ENCODE results near the gene FXN.

FXN gene

DNA sequence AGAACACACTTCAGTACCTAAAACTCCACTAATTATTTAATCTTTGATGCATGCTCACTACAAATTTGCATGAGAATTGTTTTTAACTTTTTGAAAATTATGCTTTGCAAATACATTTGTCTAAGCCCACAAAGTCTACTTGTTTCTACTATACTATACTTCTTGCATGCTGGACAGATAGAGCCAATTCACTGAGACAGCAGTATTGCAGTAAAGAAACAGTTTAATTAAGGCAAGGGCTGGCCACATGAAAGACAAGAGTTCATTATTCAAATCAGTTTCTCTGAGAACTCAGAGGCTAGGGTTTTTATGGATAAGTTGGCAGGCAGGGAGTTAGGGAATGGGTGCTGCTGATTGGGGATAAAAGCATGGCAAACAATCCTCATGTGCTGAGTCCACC lies 6.0 kb upstream of the FXN start:
- ATAC-seq = no peak
- TF ChIP-seq ESRRG (CRISPR knock-in tag; IDR thresholded peaks at IDR 0.05) = no peak
- no peak for TF ChIP-seq ZNF8 (CRISPR knock-in tag; IDR thresholded peaks at IDR 0.05)
- TF ChIP-seq BACH2 (CRISPR knock-in tag; IDR thresholded peaks at IDR 0.05; ENCODE audit: borderline replicate concordance) = no peak
- no peak for TF ChIP-seq ARNTL (CRISPR knock-in tag; IDR thresholded peaks at IDR 0.05; ENCODE audit: borderline replicate concordance, low read depth)
- TF ChIP-seq SNAI2 (CRISPR knock-in tag; IDR thresholded peaks at IDR 0.05) = no peak
- no peak for TF ChIP-seq CSDC2 (CRISPR knock-in tag; IDR thresholded peaks at IDR 0.05)
- no peak for TF ChIP-seq ZC3H10 (CRISPR knock-in tag; IDR thresholded peaks at IDR 0.05)
- TF ChIP-seq TCF4 (CRISPR knock-in tag; IDR thresholded peaks at IDR 0.05; ENCODE audit: borderline replicate concordance) = no peak
- TF ChIP-seq, protein P1, sequence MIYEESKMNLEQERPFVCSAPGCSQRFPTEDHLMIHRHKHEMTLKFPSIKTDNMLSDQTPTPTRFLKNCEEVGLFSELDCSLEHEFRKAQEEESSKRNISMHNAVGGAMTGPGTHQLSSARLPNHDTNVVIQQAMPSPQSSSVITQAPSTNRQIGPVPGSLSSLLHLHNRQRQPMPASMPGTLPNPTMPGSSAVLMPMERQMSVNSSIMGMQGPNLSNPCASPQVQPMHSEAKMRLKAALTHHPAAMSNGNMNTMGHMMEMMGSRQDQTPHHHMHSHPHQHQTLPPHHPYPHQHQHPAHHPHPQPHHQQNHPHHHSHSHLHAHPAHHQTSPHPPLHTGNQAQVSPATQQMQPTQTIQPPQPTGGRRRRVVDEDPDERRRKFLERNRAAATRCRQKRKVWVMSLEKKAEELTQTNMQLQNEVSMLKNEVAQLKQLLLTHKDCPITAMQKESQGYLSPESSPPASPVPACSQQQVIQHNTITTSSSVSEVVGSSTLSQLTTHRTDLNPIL (CRISPR knock-in tag; IDR thresholded peaks at IDR 0.05; ENCODE audit: low read depth) = no peak
- TF ChIP-seq, protein P2, sequence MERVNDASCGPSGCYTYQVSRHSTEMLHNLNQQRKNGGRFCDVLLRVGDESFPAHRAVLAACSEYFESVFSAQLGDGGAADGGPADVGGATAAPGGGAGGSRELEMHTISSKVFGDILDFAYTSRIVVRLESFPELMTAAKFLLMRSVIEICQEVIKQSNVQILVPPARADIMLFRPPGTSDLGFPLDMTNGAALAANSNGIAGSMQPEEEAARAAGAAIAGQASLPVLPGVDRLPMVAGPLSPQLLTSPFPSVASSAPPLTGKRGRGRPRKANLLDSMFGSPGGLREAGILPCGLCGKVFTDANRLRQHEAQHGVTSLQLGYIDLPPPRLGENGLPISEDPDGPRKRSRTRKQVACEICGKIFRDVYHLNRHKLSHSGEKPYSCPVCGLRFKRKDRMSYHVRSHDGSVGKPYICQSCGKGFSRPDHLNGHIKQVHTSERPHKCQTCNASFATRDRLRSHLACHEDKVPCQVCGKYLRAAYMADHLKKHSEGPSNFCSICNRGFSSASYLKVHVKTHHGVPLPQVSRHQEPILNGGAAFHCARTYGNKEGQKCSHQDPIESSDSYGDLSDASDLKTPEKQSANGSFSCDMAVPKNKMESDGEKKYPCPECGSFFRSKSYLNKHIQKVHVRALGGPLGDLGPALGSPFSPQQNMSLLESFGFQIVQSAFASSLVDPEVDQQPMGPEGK (CRISPR knock-in tag; IDR thresholded peaks at IDR 0.05; ENCODE audit: borderline replicate concordance) = no peak

DNA sequence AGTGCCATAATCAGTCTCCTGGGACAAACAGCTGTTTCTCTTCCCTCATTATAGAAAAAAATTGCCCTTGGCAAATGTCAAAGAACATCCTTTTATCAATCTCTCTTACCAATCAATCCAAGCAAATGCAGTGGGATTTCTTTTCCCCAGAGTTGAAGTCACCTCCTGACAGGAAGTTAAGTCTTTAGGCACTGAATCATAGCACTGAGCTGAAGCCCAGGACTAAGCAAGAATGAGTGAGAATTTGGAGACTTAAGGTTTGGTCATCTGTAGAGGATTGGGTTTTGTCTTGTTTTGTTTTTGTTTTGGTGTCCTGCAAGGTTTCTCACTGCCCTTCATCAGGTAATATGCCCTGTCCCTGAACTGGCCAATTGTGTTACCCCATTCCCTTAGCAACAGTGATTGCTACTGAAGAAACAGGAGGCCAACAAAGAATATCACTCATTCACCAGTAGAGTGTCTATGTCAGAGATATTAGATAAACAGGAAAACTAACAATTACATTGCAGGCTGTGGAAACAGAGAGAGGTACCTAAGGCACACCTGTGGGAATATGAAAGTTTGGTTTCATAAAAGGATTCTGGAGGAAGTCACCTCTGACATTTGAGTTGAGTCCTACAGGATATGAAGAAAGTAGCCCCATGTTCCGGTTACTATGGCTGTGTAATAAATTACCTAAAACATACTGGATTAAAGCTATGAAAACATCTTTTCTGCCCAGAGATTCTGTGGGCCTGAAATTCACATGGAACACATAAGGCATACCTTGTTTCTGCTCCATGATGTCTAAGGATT lies 4.5 kb upstream of the FXN start:
- TF ChIP-seq TOX (CRISPR knock-in tag; IDR thresholded peaks at IDR 0.05; ENCODE audit: borderline replicate concordance) = no peak
- TF ChIP-seq GLIS3 (CRISPR knock-in tag; IDR thresholded peaks at IDR 0.05) = no peak
- TF ChIP-seq SNAI2 (CRISPR knock-in tag; IDR thresholded peaks at IDR 0.05) = no peak
- no peak for TF ChIP-seq BACH2 (CRISPR knock-in tag; IDR thresholded peaks at IDR 0.05; ENCODE audit: borderline replicate concordance)
- TF ChIP-seq RARB (CRISPR knock-in tag; IDR thresholded peaks at IDR 0.05) = no peak
- TF ChIP-seq, protein P1 (CRISPR knock-in tag; IDR thresholded peaks at IDR 0.05; ENCODE audit: low read depth) = no peak
- no peak for TF ChIP-seq ZFP30 (CRISPR knock-in tag; IDR thresholded peaks at IDR 0.05)
- TF ChIP-seq CSDC2 (CRISPR knock-in tag; IDR thresholded peaks at IDR 0.05) = no peak
- no peak for TF ChIP-seq PPARA (CRISPR knock-in tag; IDR thresholded peaks at IDR 0.05; ENCODE audit: borderline replicate concordance)
- TF ChIP-seq, protein P3, sequence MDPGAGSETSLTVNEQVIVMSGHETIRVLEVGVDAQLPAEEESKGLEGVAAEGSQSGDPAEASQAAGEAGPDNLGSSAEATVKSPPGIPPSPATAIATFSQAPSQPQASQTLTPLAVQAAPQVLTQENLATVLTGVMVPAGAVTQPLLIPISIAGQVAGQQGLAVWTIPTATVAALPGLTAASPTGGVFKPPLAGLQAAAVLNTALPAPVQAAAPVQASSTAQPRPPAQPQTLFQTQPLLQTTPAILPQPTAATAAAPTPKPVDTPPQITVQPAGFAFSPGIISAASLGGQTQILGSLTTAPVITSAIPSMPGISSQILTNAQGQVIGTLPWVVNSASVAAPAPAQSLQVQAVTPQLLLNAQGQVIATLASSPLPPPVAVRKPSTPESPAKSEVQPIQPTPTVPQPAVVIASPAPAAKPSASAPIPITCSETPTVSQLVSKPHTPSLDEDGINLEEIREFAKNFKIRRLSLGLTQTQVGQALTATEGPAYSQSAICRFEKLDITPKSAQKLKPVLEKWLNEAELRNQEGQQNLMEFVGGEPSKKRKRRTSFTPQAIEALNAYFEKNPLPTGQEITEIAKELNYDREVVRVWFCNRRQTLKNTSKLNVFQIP (CRISPR knock-in tag; IDR thresholded peaks at IDR 0.05; ENCODE audit: borderline replicate concordance, low read depth) = no peak
- no peak for TF ChIP-seq ZNF8 (CRISPR knock-in tag; IDR thresholded peaks at IDR 0.05)
- no peak for ATAC-seq

DNA sequence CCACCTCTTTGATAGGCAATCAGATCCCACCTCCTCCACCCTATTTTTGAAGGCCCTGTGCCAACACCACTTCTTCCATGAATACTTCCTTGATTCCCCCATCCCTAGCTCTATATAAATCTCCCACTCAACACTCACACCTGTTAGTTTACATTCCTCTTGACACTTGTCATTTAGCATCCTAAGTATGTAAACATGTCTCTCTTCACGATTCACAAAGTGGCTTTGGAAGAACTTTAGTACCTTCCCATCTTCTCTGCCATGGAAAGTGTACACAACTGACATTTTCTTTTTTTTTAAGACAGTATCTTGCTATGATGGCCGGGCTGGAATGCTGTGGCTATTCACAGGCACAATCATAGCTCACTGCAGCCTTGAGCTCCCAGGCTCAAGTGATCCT lies 1.5 kb upstream of the FXN start:
- ATAC-seq = no peak
- TF ChIP-seq BACH2 (CRISPR knock-in tag; IDR thresholded peaks at IDR 0.05; ENCODE audit: borderline replicate concordance) = no peak
- no peak for TF ChIP-seq CSDC2 (CRISPR knock-in tag; IDR thresholded peaks at IDR 0.05)
- no peak for TF ChIP-seq ZNF70 (CRISPR knock-in tag; IDR thresholded peaks at IDR 0.05)
- no peak for TF ChIP-seq ZFP3 (CRISPR knock-in tag; IDR thresholded peaks at IDR 0.05)
- TF ChIP-seq ARNTL (CRISPR knock-in tag; IDR thresholded peaks at IDR 0.05; ENCODE audit: borderline replicate concordance, low read depth) = no peak
- TF ChIP-seq, protein P3 (CRISPR knock-in tag; IDR thresholded peaks at IDR 0.05; ENCODE audit: borderline replicate concordance, low read depth) = no peak
- TF ChIP-seq ZNF565 (CRISPR knock-in tag; conservative IDR thresholded peaks at IDR 0.05; ENCODE audit: low read depth) = no peak
- no peak for TF ChIP-seq GLIS3 (CRISPR knock-in tag; IDR thresholded peaks at IDR 0.05)
- TF ChIP-seq PPARA (CRISPR knock-in tag; IDR thresholded peaks at IDR 0.05; ENCODE audit: borderline replicate concordance) = no peak
- TF ChIP-seq, protein P4, sequence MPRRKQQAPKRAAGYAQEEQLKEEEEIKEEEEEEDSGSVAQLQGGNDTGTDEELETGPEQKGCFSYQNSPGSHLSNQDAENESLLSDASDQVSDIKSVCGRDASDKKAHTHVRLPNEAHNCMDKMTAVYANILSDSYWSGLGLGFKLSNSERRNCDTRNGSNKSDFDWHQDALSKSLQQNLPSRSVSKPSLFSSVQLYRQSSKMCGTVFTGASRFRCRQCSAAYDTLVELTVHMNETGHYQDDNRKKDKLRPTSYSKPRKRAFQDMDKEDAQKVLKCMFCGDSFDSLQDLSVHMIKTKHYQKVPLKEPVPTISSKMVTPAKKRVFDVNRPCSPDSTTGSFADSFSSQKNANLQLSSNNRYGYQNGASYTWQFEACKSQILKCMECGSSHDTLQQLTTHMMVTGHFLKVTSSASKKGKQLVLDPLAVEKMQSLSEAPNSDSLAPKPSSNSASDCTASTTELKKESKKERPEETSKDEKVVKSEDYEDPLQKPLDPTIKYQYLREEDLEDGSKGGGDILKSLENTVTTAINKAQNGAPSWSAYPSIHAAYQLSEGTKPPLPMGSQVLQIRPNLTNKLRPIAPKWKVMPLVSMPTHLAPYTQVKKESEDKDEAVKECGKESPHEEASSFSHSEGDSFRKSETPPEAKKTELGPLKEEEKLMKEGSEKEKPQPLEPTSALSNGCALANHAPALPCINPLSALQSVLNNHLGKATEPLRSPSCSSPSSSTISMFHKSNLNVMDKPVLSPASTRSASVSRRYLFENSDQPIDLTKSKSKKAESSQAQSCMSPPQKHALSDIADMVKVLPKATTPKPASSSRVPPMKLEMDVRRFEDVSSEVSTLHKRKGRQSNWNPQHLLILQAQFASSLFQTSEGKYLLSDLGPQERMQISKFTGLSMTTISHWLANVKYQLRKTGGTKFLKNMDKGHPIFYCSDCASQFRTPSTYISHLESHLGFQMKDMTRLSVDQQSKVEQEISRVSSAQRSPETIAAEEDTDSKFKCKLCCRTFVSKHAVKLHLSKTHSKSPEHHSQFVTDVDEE (CRISPR knock-in tag; IDR thresholded peaks at IDR 0.05) = no peak
- no peak for TF ChIP-seq TCF4 (CRISPR knock-in tag; IDR thresholded peaks at IDR 0.05; ENCODE audit: borderline replicate concordance)
- no peak for TF ChIP-seq SNAI2 (CRISPR knock-in tag; IDR thresholded peaks at IDR 0.05)
- TF ChIP-seq, protein P1 (CRISPR knock-in tag; IDR thresholded peaks at IDR 0.05; ENCODE audit: low read depth) = no peak
- no peak for TF ChIP-seq ZFP30 (CRISPR knock-in tag; IDR thresholded peaks at IDR 0.05)
- TF ChIP-seq TOX (CRISPR knock-in tag; IDR thresholded peaks at IDR 0.05; ENCODE audit: borderline replicate concordance) = no peak
- no peak for TF ChIP-seq ESRRG (CRISPR knock-in tag; IDR thresholded peaks at IDR 0.05)
- TF ChIP-seq, protein P2 (CRISPR knock-in tag; IDR thresholded peaks at IDR 0.05; ENCODE audit: borderline replicate concordance) = no peak
- no peak for TF ChIP-seq ZC3H10 (CRISPR knock-in tag; IDR thresholded peaks at IDR 0.05)

Measured in SK-N-SH treated with all-trans-retinoic acid at 6 μM for 48 hours (cell line).